Spinal cord (tissue), 10 donors: ENCODE data around the gene DNAAF5. TPM values are rescaled to one million over a fixed set of nuclear protein-coding genes. Genes with fewer than 3 reads are reported as not detected.

ENCODE experiments used
- DNase-seq, 6 donors: peaks; one replicate each; pipeline versions ENCODE4 v3.0.0 to v3.0.0-alpha.2; 2013 to 2015; ENCODE audit warnings: low spot score in 6 of 6, low read depth in 4 of 6
- H3K27ac ChIP-seq: one replicate; pipeline ENCODE4 v1.5.1; 2013; ENCODE audit warnings: low read depth, low read length, control low read depth
- H3K27me3 ChIP-seq: one replicate; pipeline ENCODE4 v1.6.1; 2013; ENCODE audit warnings: low read length; ENCODE audit not compliant: control insufficient read depth, insufficient read depth
- H3K36me3 ChIP-seq: one replicate; pipeline ENCODE4 v1.6.1; 2013; ENCODE audit warnings: low read length; ENCODE audit not compliant: control insufficient read depth, insufficient read depth
- H3K4me1 ChIP-seq: one replicate; pipeline ENCODE4 v1.6.1; 2013; ENCODE audit warnings: low read length; ENCODE audit not compliant: control insufficient read depth, insufficient read depth
- H3K4me3 ChIP-seq: one replicate; pipeline ENCODE4 v1.5.1; 2013; ENCODE audit warnings: low read depth, low read length, control low read depth
- H3K9me3 ChIP-seq: one replicate; pipeline ENCODE4 v1.6.1; 2013; ENCODE audit warnings: low read length; ENCODE audit not compliant: control insufficient read depth, insufficient read depth
- WGBS: methylation state at CpG from one replicate; pipeline ENCODE4 v1.1.5; 2013; ENCODE audit warnings: missing lambda C conversion rate; ENCODE audit not compliant: insufficient coverage; 5-methylcytosine and 5-hydroxymethylcytosine counted together
- polyA plus RNA-seq, 2 donors: library from polyadenylated mRNA; unstranded; fragments of 120-200 nt; gene quantifications; one replicate each; pipeline ENCODE4 v1.2.1, GENCODE V29; 2013; ENCODE audit not compliant: insufficient read length in 2 of 2
- total RNA-seq, 2 donors: library from RNA; depleted of rRNA in 1 of 2; stranded (reverse); fragments of 120-200 nt in 1 of 2; fragments of >200 nt in 1 of 2; gene quantifications; one replicate each; pipeline versions ENCODE4 v1.2.3 to v1.2.4, GENCODE V29; 2013 to 2014
- donor health status: healthy.

The DNAAF5 gene
- total and polyA plus RNA-seq, 4 donors = 10.9 to 23.3 (median 22.4) TPM

DNA sequence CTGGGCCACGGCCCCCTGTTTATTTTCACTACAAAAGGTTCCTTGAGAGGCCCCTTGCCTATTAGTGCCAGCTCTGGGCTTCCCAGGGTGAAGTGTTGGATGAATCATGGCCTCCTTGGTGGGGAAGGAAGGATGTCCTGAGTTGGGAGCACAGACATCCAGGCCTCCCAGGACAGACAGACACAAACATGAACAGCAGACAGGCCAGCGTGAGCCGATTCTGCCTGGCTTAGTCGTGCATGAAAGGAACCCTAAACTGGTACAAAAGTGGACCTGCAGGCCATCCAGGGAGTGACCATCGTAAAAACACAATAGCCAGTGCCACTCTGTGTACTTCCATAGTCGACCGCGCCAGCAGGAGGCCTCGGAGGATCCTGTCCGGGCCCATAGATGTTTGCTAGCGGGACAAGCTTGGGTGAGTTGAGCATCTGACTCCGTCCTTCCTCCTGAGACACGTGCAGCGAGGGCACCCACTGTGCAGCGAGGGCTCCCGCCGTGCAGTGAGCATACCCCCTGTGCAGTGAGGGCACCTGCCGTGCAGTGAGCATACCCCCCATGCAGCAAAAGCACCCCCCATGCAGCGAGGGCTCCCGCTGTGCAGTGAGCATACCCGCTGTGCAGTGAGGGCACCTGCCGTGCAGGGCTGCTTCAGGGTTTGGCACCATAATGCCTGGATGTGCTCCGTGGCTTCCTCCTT is 51.9 kb downstream of the DNAAF5 start:
- no peak overlapping the region for H3K4me3 ChIP-seq
- DNase-seq = no peak
- no peaks in the 10 kb centered on the region for H3K27me3 ChIP-seq
- peaks cover 25% of the 10 kb centered on the region for H3K4me1 ChIP-seq
- H3K27ac ChIP-seq = peak overlapping the region; percentile 16
- 70% methylated on average over 22 of the region's 23 CpGs for WGBS
- H3K9me3 ChIP-seq = no peaks in the 10 kb centered on the region
- peaks cover 90% of the 10 kb centered on the region for H3K36me3 ChIP-seq

- H3K4me1 ChIP-seq = peaks cover 25% of the 10 kb centered on the region
- peak overlapping the region; percentile 16 for H3K27ac ChIP-seq
- peak in 2 of 6 donors; percentile 86 to 92 for DNase-seq
- H3K4me3 ChIP-seq = no peak overlapping the region
- H3K27me3 ChIP-seq = no peaks in the 10 kb centered on the region
- H3K36me3 ChIP-seq = peaks cover 90% of the 10 kb centered on the region
- H3K9me3 ChIP-seq = no peaks in the 10 kb centered on the region
- WGBS = 27% methylated on average over 11 of the region's 15 CpGs
Observed at GRCh38 chr7:778968-779451, 52.5 kb downstream of the DNAAF5 start.

DNA sequence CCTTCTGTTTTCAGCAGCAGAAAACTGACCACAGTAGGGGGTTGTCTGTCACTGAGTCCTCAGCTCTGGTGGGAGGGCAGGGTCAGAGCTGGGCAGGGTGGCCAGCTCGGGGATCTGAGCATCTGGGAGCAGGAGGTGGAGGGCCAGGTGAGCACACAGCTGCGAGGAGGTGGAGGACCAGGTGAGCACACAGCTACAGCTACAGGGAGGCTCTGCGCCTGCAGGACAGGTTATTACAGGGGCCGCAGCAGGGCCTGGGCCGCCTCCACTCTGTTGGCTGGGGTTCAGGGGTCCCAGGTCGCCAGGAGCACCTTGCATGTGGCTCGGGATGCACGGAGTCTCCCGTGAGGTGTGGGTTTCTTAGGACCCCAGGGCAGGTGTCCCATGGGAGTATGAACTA is 53.0 kb downstream of the DNAAF5 start:
- Histone ChIP-seq H3K36me3 (peaks cover 90% of the 10 kb centered on the region), H3K4me3 (no peak overlapping the region)

GRCh38 chr7:780081-780480 is 53.6 kb downstream of the DNAAF5 start:
- no peaks in the 10 kb centered on the region for H3K9me3 ChIP-seq
- H3K27ac ChIP-seq = no peak overlapping the region
- H3K4me3 ChIP-seq = no peak overlapping the region
- peak in 1 of 6 donors; percentile 63 for DNase-seq
- H3K27me3 ChIP-seq = no peaks in the 10 kb centered on the region
- peaks cover 90% of the 10 kb centered on the region for H3K36me3 ChIP-seq
- H3K4me1 ChIP-seq = peaks cover 25% of the 10 kb centered on the region
- 84% methylated on average over 8 of the region's 14 CpGs for WGBS

More for the DNA sequence above, 53.0 kb downstream of the DNAAF5 start:
- H3K27me3 ChIP-seq = no peaks in the 10 kb centered on the region
- no peak overlapping the region for H3K27ac ChIP-seq
- DNase-seq = no peak
- 86% methylated on average over 8 of the region's 9 CpGs for WGBS
- H3K9me3 ChIP-seq = no peaks in the 10 kb centered on the region
- peaks cover 25% of the 10 kb centered on the region for H3K4me1 ChIP-seq

- Histone ChIP-seq H3K4me3 (no peak overlapping the region), H3K9me3 (no peaks in the 10 kb centered on the region), H3K27ac (no peak overlapping the region), H3K27me3 (no peaks in the 10 kb centered on the region), H3K36me3 (peaks cover 90% of the 10 kb centered on the region), H3K4me1 (peaks cover 25% of the 10 kb centered on the region)
- no peak for DNase-seq
- 93% methylated on average over 4 of the region's 10 CpGs for WGBS
Observed at GRCh38 chr7:780516-780915, 54.0 kb downstream of the DNAAF5 start.

DNA sequence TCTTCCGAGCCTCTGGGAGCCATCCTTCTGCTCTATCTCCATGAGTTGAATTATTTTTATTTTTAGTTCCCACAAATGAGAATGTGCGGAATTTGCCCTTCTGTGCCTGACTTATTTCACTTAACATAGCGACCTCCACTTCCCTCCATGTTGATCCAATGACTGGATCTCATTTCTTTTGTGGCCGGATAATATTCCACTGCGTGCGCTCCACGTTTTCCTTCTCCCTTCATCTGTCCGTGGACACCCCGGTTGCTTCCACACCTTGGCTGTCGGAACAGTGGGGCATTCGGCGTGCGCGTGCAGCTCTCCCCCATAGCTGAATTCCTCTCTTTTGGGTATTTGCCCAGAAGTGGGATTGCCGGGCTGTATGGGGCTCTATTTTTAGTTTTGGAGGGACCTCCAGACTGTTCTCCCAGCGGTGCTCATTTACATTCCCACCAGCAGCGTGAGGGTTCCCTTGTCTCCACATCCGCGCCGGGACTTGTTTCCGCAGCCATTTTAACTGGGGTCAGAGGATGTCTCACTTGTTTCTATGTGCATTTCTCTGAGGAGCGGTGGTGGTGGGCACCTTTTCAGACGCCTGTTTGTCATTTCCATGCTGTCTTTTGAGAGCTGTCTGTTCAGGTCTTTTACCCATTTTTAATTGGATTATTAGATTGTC is 54.8 kb downstream of the DNAAF5 start:
- H3K27ac ChIP-seq = no peak overlapping the region
- WGBS = 84% methylated on average over 10 of the region's 23 CpGs
- no peak overlapping the region for H3K4me3 ChIP-seq
- no peaks in the 10 kb centered on the region for H3K9me3 ChIP-seq
- peaks cover 25% of the 10 kb centered on the region for H3K4me1 ChIP-seq
- peak in 1 of 6 donors; percentile 68 for DNase-seq
- H3K27me3 ChIP-seq = no peaks in the 10 kb centered on the region
- peaks cover 85% of the 10 kb centered on the region for H3K36me3 ChIP-seq

DNA sequence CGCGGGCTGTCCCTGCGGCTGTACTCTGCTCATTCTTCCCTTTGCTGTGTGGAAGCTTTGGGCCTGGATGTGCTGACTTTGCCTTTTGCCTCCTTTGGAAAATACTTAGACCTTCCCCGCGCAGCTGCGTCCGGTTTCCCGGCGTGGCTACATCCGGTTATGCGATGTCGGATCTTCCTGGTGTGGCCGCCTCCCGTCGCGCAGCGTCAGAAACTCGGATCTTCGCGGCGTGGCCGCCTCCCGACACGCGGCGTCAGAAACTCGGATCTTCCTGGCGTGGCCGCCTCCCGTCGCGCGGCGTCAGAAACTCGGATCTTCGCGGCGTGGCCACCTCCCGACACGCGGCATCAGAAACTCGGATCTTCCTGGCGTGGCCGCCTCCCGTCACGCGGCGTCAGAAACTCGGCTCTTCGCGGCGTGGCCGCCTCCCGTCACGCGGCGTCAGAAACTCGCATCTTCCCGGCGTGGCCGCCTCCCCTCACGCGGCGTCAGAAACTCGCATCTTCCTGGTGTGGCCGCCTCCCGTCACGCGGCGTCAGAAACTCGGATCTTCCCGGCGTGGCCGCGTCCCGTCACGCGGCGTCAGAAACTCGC is 55.5 kb downstream of the DNAAF5 start:
- no peak for DNase-seq
- Histone ChIP-seq H3K27ac (no peak overlapping the region), H3K36me3 (peaks cover 83% of the 10 kb centered on the region), H3K4me1 (peaks cover 25% of the 10 kb centered on the region), H3K27me3 (no peaks in the 10 kb centered on the region), H3K4me3 (no peak overlapping the region), H3K9me3 (no peaks in the 10 kb centered on the region)
- WGBS = 94% methylated on average over 77 of the region's 80 CpGs

- no peaks in the 10 kb centered on the region for H3K27me3 ChIP-seq
- no peak for DNase-seq
- no peak overlapping the region for H3K4me3 ChIP-seq
- H3K4me1 ChIP-seq = peaks cover 25% of the 10 kb centered on the region
- no peak overlapping the region for H3K27ac ChIP-seq
- 94% methylated on average over 55 of the region's 56 CpGs for WGBS
- H3K36me3 ChIP-seq = peaks cover 84% of the 10 kb centered on the region
- no peaks in the 10 kb centered on the region for H3K9me3 ChIP-seq
Observed at GRCh38 chr7:782718-783449, 56.4 kb downstream of the DNAAF5 start.
